GM12801 (cell line): ENCODE results near the gene CPB2.

Experiments used
- TF ChIP-seq, protein P1 (sequence below): IDR thresholded peaks from one replicate; pipeline ENCODE4 v1.5.1; 2011; ENCODE audit warnings: control low read depth; ENCODE audit not compliant: insufficient read length; ENCODE audit errors: extremely low read depth

CPB2 gene

GRCh38 chr13:46031581-46032263 lies 73.1 kb downstream of the CPB2 start:
- TF ChIP-seq, protein P1, sequence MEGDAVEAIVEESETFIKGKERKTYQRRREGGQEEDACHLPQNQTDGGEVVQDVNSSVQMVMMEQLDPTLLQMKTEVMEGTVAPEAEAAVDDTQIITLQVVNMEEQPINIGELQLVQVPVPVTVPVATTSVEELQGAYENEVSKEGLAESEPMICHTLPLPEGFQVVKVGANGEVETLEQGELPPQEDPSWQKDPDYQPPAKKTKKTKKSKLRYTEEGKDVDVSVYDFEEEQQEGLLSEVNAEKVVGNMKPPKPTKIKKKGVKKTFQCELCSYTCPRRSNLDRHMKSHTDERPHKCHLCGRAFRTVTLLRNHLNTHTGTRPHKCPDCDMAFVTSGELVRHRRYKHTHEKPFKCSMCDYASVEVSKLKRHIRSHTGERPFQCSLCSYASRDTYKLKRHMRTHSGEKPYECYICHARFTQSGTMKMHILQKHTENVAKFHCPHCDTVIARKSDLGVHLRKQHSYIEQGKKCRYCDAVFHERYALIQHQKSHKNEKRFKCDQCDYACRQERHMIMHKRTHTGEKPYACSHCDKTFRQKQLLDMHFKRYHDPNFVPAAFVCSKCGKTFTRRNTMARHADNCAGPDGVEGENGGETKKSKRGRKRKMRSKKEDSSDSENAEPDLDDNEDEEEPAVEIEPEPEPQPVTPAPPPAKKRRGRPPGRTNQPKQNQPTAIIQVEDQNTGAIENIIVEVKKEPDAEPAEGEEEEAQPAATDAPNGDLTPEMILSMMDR = no peak

GRCh38 chr13:46025157-46025556 lies 79.7 kb downstream of the CPB2 start:
- TF ChIP-seq, protein P1 = no peak

GRCh38 chr13:46022481-46022880 lies 82.4 kb downstream of the CPB2 start:
- TF ChIP-seq, protein P1 = no peak

DNA sequence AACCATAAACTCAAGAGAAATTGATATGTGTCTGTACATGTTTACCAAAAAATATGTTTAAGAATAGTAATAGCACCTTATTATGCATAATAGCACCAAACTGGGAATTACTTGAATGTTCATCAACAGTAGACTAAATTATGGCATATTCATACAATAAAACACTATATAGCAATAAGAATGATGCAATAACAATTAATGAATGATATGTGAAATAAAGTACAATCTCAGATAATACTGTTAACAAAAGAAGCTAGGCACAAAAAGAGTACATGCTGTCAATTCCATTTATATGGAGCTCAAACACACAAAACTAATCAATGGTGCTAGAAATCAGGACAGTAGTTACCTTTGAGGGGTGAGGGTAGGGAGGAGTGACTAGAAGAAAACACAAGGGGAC lies 88.6 kb downstream of the CPB2 start:
- TF ChIP-seq, protein P1 = no peak

GRCh38 chr13:46015366-46015765 lies 89.5 kb downstream of the CPB2 start:
- TF ChIP-seq, protein P1 = no peak

DNA sequence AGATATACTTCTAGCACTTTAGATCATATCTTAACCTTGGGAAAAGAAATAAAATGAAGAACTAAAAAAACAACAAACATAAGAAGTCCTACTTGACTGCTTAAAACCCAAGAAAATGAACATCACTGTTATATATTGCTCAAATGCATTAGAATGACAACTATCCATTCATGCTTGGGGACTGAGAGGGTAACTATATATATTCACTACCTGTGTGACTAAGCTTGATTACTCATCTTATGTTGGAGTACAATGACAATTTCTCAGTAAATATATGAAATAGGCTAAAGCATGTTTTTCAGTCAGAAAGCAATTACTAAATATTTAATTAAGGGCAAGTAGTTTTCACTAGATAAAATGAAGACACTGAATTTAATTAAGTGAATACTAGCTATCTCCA lies 92.4 kb downstream of the CPB2 start:
- TF ChIP-seq, protein P1 = no peak

DNA sequence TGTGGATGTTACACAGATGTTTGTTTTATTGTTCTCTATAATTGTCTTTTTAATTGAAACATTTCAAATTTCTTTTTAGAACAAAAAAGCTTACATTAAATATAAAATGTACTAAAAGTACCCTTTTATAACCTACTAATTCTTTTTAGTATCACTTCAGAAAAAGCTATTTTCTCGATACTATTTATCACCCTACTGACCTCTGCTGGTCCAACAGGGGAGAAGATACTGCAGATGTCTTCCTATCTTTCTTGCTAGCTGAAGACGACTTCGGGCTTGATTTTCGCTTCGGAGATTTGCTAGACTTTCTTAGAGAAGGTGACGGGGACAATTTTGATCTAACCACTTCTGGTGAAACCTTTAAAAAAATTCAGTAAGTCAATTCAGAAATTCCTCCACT lies 94.7 kb downstream of the CPB2 start:
- TF ChIP-seq, protein P1 = no peak

DNA sequence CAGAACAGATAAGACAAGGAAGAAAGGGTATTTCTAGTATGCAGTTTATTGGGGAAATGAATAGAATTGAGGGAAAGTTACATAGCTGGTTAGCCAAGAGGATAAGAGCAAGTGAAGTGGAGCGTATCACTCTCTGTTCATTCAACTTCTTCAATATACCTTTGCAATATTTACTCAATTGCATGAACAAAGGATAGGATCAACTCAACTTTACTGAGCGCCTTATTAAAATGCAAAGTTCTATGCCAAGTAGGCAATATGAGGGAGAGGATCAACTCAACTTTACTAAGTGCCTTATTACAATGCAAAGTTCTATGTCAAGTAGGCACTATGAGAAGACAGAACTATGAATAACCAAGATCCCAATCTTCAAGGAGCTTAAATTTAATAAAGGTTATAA lies 96.2 kb downstream of the CPB2 start:
- TF ChIP-seq, protein P1 = no peak
